Measurements from ENCODE around the gene CENPB. TPM values are rescaled to one million over a fixed set of nuclear protein-coding genes. Genes with fewer than 3 reads are reported as not detected.

Gene CENPB
- polyA plus RNA-seq, 1 donor (not counting 4 experiments of a cell fraction or from before 2014, with no cell fraction given) = 18.1 TPM

GRCh38 chr20:3825526-3825925 is 39.0 kb upstream of the CENPB start:
- Histone ChIP-seq H3K9me1 (ENCODE audit: control insufficient read depth, extremely low read depth, insufficient read depth, low read length) (no peaks in the 10 kb centered on the region), H3K79me2 (ENCODE audit: control insufficient read depth, insufficient read depth, low read length) (peaks cover 8% of the 10 kb centered on the region), H3K36me3 (ENCODE audit: control insufficient read depth in 2 of 2, extremely low read depth in 1 of 2, insufficient read depth in 2 of 2, low read length in 2 of 2) (peaks cover 12 to 17% of the 10 kb centered on the region in 2 experiments), H3K27me3 (ENCODE audit: control insufficient read depth, extremely low read depth, insufficient read depth, low read length) (no peaks in the 10 kb centered on the region), H3K4me1 (ENCODE audit: control insufficient read depth, extremely low read depth, insufficient read depth, low read length) (peaks cover 9% of the 10 kb centered on the region), H3K4me3 (ENCODE audit: control insufficient read depth in 2 of 3, extremely low read depth in 1 of 3, insufficient read depth in 2 of 3, low read depth in 1 of 3, low read length in 3 of 3) (no peak overlapping the region), H3K9me3 (ENCODE audit: control insufficient read depth, low read depth, low read length) (no peaks in the 10 kb centered on the region), H4K20me1 (ENCODE audit: control insufficient read depth, extremely low read depth, insufficient read depth, low read length) (no peaks in the 10 kb centered on the region), H3K9ac (ENCODE audit: control insufficient read depth, extremely low read depth, insufficient read depth, low read length) (no peak overlapping the region), H3K4me2 (ENCODE audit: control insufficient read depth, extremely low read depth, insufficient read depth, low read depth, low read length) (no peak overlapping the region), H2AFZ (ENCODE audit: control insufficient read depth, low read length) (no peak overlapping the region), H3K27ac (ENCODE audit: control insufficient read depth, insufficient read depth, low read length) (no peak overlapping the region)
- FAIRE-seq = no peak
- no peak for DNase-seq (ENCODE audit: low read depth, low spot score)
- dilution Hi-C loops (cut with MboI; ENCODE audit: extremely low pct_ligation_motif_present, low sequenced_read_pairs) = no loop called here
- TF ChIP-seq EZH2 (IDR thresholded peaks at IDR 0.05; ENCODE audit: low read length) (no peak), CTCF (optimal IDR thresholded peaks at IDR 0.05 in 1 of 3, IDR thresholded peaks at IDR 0.05 in 1 of 3, conservative IDR thresholded peaks at IDR 0.05 in 1 of 3; ENCODE audit: extremely low read depth in 1 of 3, insufficient read depth in 2 of 3, low read length in 3 of 3) (no peak)

- DNase-seq (ENCODE audit: low read depth, low spot score) (no peak), FAIRE-seq (no peak)
- TF ChIP-seq CTCF (optimal IDR thresholded peaks at IDR 0.05 in 1 of 3, IDR thresholded peaks at IDR 0.05 in 1 of 3, conservative IDR thresholded peaks at IDR 0.05 in 1 of 3; ENCODE audit: extremely low read depth in 1 of 3, insufficient read depth in 2 of 3, low read length in 3 of 3) (no peak), EZH2 (IDR thresholded peaks at IDR 0.05; ENCODE audit: low read length) (no peak)
- Histone ChIP-seq H3K79me2 (ENCODE audit: control insufficient read depth, insufficient read depth, low read length) (peaks cover 8% of the 10 kb centered on the region), H2AFZ (ENCODE audit: control insufficient read depth, low read length) (no peak overlapping the region), H3K4me2 (ENCODE audit: control insufficient read depth, extremely low read depth, insufficient read depth, low read depth, low read length) (no peak overlapping the region), H3K27me3 (ENCODE audit: control insufficient read depth, extremely low read depth, insufficient read depth, low read length) (no peaks in the 10 kb centered on the region), H4K20me1 (ENCODE audit: control insufficient read depth, extremely low read depth, insufficient read depth, low read length) (no peaks in the 10 kb centered on the region), H3K9ac (ENCODE audit: control insufficient read depth, extremely low read depth, insufficient read depth, low read length) (no peak overlapping the region), H3K27ac (ENCODE audit: control insufficient read depth, insufficient read depth, low read length) (no peak overlapping the region), H3K9me3 (ENCODE audit: control insufficient read depth, low read depth, low read length) (no peaks in the 10 kb centered on the region), H3K9me1 (ENCODE audit: control insufficient read depth, extremely low read depth, insufficient read depth, low read length) (no peaks in the 10 kb centered on the region), H3K4me1 (ENCODE audit: control insufficient read depth, extremely low read depth, insufficient read depth, low read length) (peaks cover 16% of the 10 kb centered on the region), H3K36me3 (ENCODE audit: control insufficient read depth in 2 of 2, extremely low read depth in 1 of 2, insufficient read depth in 2 of 2, low read length in 2 of 2) (peaks cover 12 to 17% of the 10 kb centered on the region in 2 experiments), H3K4me3 (ENCODE audit: control insufficient read depth in 2 of 3, extremely low read depth in 1 of 3, insufficient read depth in 2 of 3, low read depth in 1 of 3, low read length in 3 of 3) (no peak overlapping the region)
- dilution Hi-C loops (cut with MboI; ENCODE audit: extremely low pct_ligation_motif_present, low sequenced_read_pairs) = no loop called here
These were observed 37.3 kb upstream of the CENPB start for GRCh38 chr20:3823881-3824280.

All from keratinocyte (primary cell).